HG02759 (cell line): ENCODE results near the gene CCDC180.
"Not testable (repeated sequence)": the region's sequence is repeated elsewhere in the genome, so short reads cannot be mapped to it uniquely, and the experiment has no call there.

Experiments
- ATAC-seq: cut with Tn5 transposase; IDR thresholded peaks from one replicate; pipeline ENCODE4 v1.9.1; 2021; ENCODE audit warnings: mild to moderate bottlenecking, moderate library complexity; ENCODE audit not compliant: unreplicated experiment

Gene CCDC180

DNA sequence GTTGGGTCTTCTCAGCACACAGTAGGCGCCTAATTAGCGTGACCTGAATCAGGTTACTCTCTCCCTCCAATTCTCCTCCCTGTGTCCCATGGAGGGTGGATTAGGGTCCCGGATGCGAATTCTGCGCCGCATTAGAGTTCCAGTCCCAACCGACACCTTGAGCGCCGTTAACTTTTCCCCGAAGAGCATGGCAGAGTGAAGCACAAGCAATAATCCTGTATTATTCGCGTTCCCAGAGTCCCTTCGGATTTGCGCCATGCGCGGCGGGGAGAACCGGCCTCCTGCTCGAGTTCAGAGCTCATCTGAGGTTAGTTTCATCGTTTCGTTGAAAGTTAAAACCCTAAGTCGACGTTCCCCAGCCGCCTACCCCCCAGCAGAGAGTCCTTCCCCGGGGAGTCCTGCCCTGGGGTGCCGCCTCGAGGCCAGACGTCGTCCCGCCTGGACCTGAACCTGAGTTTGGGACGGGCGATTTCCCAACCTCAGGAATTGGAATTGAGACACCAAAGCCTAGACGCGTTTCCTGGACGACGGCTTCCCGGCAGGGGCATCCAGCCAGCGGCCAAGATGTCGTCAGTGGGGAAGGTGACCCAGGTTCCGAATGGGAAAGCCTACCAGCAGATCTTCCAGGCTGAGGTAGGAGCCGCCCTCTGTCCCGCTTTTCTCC lies at the start of gene CCDC180:
Gene CCDC180 (plus strand): TSS at position 160 of the 664 bp plus-strand sequence. CDS start 405 bp downstream, at position 565.
- no peak for ATAC-seq

DNA sequence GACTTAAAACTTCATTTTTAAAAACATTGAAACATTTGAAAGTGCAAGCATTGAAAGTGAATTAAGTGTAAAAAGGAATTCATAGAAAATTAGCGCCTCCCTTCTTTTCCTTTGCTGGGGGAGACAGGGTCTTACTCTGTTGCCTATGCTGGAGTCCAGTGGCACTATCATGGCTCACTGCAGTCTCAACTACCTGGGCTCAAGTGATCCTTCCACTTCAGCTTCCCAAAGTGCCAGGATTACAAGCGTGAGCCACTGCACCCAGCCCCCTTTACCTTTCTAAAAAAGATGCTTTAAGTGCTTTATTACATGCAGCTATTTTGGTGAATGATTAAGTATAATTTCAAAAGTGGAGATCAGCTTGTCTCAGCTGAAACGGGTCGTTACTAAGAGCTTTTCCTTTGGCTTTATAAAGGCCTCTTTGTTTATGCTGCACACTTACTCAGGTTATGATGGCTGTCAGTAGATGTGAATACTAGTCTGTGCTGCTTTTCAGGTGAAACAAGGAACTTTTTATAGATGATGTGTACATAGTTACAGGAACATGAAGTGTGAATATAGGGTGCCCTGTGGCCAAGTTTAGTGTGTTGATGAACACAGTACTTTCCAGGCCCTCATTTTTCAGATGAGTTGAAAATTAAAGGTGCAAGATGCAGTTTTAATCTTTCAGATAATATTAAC lies 47.5 kb upstream of the CCDC180 start:
- ATAC-seq, result not testable (repeated sequence)

DNA sequence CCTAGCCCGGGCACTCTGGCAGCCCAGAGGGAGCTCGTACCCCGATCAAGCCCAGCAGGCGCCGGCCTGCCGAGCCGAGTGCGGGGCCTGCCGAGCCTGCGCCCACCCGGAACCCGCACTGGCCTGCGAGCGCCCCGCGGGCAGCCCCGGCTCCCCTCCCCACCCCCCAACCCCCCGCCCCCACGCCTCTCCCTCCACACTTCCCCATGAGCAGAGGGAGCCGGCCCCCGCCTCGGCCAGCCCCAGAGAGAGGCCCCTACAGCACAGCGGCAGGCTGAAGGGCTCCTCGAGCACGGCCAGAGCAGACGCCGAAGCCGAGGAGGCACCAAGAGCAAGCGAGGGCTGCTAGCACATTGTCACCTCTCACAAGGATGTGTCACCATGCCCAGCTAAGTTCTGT lies 36.2 kb upstream of the CCDC180 start:
- ATAC-seq, result no peak

DNA sequence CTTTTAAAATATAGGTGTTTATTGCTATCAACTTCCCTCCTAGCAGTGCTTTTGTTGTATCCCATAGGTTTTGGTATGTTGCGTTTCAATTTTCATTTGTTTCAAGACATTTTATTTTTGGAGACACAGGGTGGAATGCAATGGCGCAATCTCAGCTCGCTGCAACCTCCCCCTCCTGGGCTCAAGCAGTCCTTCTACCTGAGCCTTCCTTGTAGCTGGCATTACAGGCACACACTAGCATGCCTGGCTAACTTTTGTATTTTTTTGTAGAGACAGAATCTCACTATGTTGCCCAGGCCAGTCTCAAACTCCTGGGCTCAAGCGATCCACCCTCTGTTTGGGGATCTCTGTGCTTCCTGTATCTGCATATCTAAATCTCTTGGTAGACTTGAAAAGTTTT lies 35.4 kb upstream of the CCDC180 start:
- ATAC-seq, result no peak

DNA sequence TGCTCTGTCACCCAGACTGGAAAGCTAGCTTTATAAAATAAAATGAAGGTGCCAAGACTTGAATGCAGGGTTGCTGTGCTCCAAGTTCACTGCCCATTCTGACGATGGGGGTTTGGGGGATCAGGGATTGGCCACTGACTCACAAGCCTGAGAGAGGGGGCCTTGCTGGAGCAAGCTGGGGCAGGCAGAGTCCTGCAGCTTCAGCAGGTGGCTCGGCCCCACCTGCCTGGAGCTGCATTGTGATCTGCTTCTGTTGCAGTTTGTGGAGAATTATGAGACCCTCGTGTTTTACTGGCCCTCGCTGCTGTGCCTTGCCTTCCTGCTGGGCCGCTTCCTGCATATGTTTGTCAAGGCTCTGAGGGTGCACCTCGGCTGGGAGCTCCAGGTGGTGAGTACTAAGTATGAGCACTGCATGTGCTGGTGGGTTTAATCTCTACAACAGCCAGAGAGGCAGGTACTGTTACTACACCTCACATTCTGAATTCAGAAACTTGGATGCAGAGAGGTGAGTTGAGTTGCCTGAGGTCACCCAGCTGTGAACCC lies 31.1 kb upstream of the CCDC180 start:
- ATAC-seq, result no peak

DNA sequence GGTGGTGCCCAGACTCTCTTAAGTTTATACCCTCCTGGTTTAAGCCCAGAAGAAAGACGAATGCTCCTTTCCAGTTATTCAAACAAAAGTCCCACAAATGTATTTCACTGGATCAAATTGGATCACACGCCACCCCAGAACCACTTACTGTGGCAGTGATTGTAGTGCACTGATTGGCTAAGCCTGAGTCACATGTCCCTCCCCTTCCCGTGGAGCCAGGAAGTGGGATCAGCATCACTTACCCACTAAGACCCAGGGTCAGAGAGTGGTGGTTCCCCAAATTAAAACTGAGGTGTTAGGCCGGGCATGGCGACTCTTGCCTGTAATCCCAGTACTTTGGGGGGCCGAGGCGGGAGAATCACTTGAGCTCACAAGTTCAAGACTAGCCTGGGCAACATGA lies 29.5 kb upstream of the CCDC180 start:
- ATAC-seq, result no peak

DNA sequence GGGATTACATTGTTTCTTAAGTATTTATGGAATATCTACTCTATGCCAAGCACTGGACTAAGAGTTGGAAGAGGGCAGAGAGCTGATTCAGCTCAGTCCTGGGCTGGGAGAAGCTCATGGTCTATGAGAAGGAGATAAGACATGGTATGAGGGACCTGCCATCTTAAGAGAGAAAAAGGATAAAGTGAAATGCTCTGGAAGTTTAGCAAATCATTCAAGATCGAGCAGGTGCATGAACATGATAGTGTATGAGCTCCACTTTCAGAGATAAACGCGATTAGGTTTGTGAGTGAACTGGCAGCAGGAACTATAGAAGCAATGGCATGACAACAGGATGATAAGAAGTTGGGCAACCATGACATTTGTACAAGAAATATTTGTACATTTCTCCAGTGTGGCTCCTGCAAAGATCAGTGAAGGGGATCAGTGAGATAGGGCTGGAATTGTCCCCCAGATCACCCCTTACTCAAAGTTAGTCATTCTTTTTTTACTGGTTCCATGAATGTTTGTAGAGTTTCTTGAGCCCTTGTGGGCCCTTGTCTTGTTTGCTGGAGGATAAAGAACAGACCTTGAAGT lies 26.6 kb upstream of the CCDC180 start:
- ATAC-seq, result no peak

DNA sequence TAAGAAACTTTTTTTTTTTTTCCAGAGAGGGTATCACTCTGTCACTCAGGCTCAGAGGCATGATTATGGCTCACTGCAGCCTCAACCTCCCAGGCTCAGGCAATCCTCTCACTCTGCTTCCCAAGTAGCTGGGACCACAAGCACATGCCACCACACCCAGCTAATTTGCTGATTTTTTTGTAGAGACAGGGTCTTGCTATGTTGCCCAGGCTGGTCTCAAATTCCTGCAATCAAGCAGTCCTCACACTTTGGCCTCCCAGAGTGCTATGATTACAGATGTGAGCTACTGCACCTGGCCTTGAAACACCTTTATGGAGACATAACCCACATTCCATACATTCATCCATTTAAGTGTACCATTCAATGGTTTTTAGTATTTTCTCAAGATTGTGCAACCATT lies 23.7 kb upstream of the CCDC180 start:
- no peak for ATAC-seq

DNA sequence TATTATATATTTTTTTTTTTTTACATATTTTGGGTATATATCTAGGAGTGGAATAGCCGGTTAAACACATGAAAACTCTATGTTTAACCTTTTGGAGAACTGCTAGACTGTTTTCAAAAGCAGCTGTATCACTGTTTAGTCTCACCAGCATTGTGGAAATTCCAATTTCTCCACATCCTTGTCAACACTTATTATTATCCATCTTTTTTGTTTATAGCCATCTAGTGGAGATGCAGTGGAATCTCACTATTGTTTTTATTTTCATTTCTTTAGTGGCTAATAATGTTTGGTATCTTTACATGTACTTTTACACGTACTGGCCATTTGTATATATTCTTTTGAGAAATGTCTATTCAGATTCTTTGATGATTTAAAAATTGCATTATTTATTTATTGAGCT lies 22.7 kb upstream of the CCDC180 start:
- no peak for ATAC-seq

DNA sequence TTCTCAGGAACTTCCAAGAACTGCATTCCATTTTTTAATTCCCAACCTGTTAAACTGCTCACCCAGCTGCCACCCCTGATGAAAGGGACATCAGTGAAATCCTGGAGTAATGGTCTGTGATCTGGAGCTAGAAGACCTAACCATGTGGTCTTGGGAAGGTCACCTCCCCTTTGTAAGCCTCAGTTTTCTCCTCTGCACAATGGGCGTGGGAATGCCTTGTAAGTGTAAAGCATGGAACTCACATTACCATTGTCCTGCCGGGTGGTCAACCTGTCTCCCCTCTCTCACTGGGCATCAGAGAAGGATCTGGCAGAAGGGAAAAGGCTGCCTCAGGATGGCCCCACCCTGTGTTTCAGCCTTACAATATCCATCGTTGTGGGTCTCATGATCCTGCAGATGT lies 15.3 kb upstream of the CCDC180 start:
- ATAC-seq, result no peak

DNA sequence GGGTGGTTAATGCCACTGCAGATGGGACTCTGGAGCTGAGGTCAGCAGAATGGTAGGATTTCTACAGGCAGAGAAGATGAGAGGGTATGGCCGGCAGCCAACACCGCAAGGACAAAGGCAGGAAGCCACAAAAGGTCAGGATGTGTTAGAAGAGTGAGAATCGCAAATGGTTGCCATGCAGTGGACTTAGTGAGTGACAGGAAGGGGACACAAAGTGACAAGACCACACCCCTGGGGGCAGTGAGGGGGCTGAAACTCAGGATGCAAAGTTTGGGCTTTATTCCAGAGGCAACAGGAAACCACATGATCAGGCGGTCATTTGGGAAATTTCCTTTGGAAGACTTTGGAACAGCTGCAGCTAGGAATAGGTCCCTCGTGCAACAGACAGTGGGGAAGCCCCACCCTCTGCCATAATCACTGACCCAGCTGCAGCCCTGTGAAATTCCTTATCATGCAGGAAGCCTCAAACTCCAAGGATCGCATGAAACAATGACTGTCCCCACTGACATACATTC lies 14.2 kb upstream of the CCDC180 start:
- no peak for ATAC-seq

DNA sequence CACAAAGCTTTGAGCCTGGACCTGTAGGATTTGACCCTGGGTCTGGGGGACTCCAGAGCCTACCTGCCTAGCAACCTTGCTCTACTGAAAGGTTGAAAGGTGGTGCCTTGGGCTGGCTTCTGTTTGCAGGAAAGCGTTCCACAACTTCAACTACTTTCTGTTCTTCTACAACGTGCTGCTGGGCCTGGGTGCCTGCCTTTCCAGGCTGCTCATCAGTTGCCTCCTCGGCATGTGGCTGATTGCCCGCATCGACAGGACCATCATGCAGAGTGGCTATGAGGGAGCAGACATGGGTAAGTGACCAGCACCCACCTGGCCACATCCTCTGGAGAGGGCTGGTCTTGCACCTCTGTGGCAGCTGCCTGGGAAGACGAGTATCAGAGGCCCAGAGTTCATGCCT lies 13.6 kb upstream of the CCDC180 start:
- no peak for ATAC-seq

DNA sequence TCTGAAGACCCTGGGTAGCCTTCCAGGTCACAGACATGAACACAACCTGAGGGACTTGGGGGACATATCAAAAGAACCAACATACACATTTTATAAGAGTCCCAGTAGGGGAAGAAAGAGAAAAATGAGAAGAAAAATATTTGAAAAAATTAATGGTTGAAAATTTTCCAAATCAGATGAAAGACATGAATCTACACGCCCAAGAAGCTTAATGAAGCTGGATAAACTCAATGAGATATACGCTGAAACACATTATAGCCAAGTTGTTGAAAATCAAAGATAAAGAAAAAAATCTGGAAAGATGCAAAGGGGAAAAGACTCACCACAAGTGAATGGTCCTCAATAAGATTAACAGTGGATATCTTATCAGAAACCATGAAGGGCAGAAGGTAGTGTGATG lies 9.6 kb upstream of the CCDC180 start:
- ATAC-seq, result no peak

DNA sequence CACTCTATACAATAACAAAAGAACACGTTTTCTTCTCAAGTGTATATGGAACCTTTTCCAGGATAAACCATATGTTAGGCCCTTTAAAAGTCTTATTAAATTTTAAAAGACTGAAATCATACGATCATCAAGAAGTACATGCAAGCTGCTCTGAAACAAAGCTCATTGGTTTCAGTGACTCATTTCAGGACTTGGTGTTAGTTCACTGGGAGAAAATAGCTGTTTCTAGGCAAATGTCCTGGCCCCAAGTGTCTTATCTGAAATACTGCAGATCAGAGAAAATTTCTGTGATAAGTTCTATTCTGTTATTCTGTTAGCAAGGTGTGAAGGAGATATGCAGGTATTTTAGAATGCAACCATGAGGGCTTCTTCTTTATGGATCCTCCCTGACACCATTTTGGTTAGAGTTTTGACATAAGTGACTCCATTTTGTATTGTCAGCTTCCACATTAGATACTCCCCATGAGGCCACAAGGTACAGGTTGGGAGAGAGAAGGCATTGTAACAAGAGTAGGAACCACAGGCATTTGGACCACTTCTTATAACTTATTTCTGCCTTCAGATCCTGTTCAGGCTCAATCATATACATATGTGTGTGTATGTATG lies 7.5 kb upstream of the CCDC180 start:
- no peak for ATAC-seq

DNA sequence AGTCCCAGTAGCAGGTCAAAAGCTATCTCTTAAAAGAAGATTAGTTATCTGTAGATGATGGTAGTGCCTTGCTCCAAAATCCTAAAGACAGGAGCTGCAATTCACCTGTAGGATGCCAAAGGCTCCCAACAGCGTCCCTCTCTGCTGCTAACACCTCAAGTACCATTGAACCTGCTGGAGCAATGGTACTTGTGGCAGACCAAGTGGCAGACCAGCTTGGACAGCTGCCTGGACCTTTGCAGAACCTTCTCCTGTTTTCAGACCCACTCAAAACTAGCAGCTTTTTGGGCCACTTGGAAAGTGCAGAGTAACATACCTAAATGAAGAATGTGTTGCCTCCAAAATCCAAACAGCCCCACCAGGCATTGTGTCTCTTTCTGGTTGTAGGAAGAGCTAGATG lies 6.9 kb upstream of the CCDC180 start:
- no peak for ATAC-seq

DNA sequence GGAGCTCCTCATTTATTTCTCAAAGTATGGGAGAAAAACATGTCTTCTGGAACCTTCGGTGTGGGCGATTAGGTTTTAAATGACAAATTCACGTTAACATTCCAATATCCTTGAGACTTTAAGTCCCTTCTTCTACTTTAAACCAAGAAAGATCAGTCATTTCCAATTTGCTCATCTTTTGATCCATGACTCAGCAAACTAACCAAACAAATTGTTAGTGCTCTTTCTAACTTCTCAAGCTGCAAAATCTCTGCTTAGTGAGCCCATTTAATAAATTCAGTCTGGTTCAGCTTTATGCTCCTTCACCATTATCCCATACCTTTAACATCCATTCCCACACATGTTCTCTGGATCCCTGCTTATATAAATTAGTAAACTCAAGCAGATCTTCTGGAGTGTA lies 5.5 kb upstream of the CCDC180 start:
- no peak for ATAC-seq

DNA sequence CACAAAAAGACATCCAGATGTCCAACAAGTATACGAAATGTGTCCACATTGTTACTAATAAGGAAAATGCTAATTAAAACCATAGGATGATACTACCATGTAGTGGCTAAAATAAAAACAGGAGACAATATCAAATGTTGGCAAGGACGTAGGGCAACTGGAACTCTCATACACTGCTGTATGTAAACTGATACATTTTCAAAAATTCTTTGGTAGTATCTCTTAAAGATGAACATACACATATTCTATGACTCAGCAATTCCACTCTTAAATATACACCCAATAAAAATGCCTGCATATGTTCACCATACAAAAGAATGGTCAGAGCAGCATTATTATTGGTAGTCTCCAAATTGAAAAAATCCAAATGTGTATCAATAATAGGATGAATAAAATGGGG lies 2.9 kb upstream of the CCDC180 start:
- no peak for ATAC-seq

DNA sequence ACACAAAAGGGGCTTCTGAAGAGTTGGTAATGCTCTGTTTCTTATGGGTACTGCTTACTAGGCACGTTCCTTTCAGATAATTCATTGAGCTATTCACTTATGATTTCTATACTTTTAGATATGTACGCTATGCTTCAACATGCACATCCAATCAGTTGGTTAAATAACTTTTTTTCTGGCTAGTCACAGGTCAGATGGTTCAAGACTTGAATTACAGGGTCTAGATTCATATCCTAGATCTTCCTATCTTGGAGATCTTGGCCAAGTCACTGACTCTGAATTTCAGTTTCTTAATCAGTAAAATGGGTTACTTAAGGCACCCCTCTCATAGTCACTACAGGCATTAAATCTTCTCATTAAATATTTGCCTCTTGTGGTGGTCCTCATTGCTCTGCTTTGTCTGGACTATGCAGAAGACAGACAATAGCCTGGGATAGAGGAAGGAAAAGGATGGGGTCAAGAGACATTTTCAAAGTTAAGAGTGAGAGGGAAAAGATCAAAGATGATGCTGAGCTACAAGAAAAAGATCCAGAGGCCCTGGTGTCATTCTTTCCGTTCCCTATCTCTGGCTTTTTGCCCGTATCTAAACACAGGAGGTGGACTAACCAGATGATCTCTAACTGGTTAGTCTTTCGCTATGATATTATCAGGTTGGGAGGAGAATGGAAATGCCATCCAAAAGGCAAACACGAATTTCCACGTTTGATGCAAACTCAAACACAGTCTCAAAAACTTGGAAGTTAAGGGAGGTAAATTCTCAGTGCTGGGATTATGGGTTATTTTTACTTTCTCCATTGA lies 1.8 kb upstream of the CCDC180 start:
- no peak for ATAC-seq

DNA sequence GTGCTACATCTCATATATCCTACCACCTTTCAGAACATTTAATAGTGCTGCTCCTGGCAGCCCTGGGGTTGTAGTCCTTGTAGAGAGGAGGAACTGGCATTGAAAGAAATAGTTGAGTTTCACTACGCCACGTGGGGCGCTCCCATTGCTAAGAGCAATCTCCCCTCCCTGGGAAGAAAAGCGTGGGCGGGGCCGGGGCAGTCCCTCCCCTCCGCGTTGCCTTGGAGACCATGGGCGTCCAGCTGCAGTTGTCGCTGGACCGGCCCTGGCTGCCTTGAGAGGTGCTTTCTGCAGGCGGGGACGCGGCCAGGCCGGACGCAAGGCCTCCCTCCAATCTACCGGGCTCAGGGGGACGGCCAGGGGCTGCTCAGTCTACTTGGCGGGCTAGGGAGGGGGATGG lies 368 bp upstream of the CCDC180 start:
- no peak for ATAC-seq

DNA sequence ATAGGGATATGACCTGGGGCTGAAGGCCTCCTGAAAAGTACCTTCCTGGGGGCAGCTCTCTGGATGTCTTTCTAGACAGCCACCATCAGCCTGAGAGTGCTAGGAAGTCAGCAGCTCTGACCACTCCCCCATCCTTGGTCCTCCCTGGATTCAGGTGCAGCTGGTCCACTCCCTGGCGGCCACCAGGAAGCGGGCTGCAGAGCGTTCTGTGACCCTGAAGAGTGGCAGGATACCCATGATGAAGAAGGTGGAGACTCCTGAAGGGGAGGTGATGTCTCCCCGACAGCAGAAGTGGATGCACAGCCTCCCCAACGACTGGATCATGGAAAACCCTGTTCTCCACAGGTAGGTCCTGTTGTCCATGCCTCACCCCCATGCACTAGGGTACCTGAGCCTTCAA lies 1.8 kb downstream of the CCDC180 start:
- no peak for ATAC-seq

DNA sequence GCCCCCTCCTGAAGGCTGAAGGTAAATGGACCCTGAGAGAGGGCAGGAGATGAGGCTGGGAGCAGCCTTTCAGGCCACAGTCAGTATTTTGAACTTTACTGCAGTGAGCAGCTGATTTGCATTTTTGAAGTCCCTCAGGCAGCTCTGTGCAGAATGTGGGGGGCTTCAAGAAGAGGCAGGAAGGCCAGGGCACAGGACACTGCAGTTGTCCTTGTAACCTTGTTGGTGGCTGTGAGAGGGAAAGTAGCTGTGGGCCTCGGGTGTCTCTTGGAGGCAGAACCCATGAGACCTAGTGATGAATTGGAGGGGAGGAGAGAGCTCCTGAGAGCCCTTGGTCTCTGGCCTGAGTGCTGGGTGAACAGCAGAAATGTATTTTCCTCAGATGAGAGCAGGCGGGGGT lies 2.6 kb downstream of the CCDC180 start:
- ATAC-seq, result no peak
